K562 (cell line): Measurements from ENCODE around the gene ARHGEF6. TPM values are rescaled to one million over a fixed set of nuclear protein-coding genes. Genes with fewer than 3 reads are reported as not detected.

Source experiments
- ATAC-seq: fragments of 200-7000 bp; cut with Tn5 transposase; 3 replicates; pipeline ENCODE4 v1.9.1; 2020; ENCODE audit warnings: moderate library complexity
- BruUV-seq: library from RNA; stranded (reverse); fragments of 400-500 nt; replicated peaks from 2 replicates; lab custom pipeline; 2021; lab: Mats Ljungman, UMichigan
- CTCF ChIA-PET: fragments of 300-600 bp; formaldehyde crosslinking; extraction: SDS; loops from one replicate; lab custom pipeline; 2021; ENCODE audit warnings: low intra/inter-chr PET ratio; lab: Yijun Ruan, JAX
- POLR2A ChIA-PET: fragments of 300-600, 350-650 bp; sonication (Branson Sonifier 250); formaldehyde crosslinking; extraction: SDS; loops from one replicate; lab custom pipeline; 2021; ENCODE audit warnings: antibody characterized with exemption, inconsistent platforms; lab: Yijun Ruan, JAX
- DNase-seq, 4 experiments: peaks; one replicate each; pipeline versions ENCODE4 v3.0.0 to v3.0.0-alpha.2; 2011 to 2018; ENCODE audit warnings: low spot score in 3 of 4, mixed read lengths in 3 of 4; ENCODE audit errors: extremely low read depth in 1 of 4
- FAIRE-seq: peaks from 2 replicates; lab custom pipeline; 2011; peaks lifted over from hg19 to GRCh38; lab: Jason Lieb, UNC
- H2AFZ ChIP-seq: 2 replicates; pipeline ENCODE4 v1.6.0; 2011; ENCODE audit warnings: low read depth, low read length, control low read depth, inconsistent platforms
- H3K27ac ChIP-seq: fragments of 200-600 bp; 3 replicates; pipeline ENCODE4 v1.8.0; 2011; ENCODE audit warnings: low read depth, mild to moderate bottlenecking, control low read depth, inconsistent platforms, low read length, moderate library complexity, mixed read lengths; ENCODE audit errors: extremely low read depth
- H3K27me3 ChIP-seq, 2 experiments: fragments of 300-600 bp in 1 of 2; 2 replicates in 1 of 2; 3 replicates in 1 of 2; pipeline versions ENCODE4 v1.6.0 to v1.8.0; 2011; ENCODE audit warnings: inconsistent platforms in 2 of 2, low read length in 2 of 2, mild to moderate bottlenecking in 1 of 2, mixed read lengths in 1 of 2, moderate library complexity in 1 of 2; ENCODE audit not compliant: control insufficient read depth in 2 of 2, insufficient read depth in 2 of 2
- H3K36me3 ChIP-seq: fragments of 300-600 bp; 3 replicates; pipeline ENCODE4 v1.8.0; 2011; ENCODE audit warnings: mild to moderate bottlenecking, low read length, inconsistent platforms; ENCODE audit not compliant: control insufficient read depth, insufficient read depth
- H3K4me1 ChIP-seq, 2 experiments: fragments of 200-600 bp in 1 of 2; replicated peaks in 1 of 2; 2 replicates in 1 of 2; 3 replicates in 1 of 2; pipeline versions ENCODE4 v1.5.1 to v1.8.0; 2011; ENCODE audit warnings: inconsistent platforms in 2 of 2, low read length in 2 of 2, mild to moderate bottlenecking in 1 of 2, mixed read lengths in 1 of 2, moderate library complexity in 1 of 2; ENCODE audit not compliant: control insufficient read depth in 2 of 2, insufficient read depth in 2 of 2
- H3K4me2 ChIP-seq: 2 replicates; pipeline ENCODE4 v1.6.1; 2011; ENCODE audit warnings: low read length, control low read depth, inconsistent platforms, mixed read lengths; ENCODE audit not compliant: insufficient read depth
- H3K4me3 ChIP-seq: fragments of 200-600 bp; sonication (generic), shearing (Covaris generic); 2 replicates; pipeline ENCODE4 v1.5.1; 2016; ENCODE audit warnings: control low read depth, inconsistent platforms
- H3K79me2 ChIP-seq: fragments of 200-600 bp; 3 replicates; pipeline ENCODE4 v1.8.0; 2011; ENCODE audit warnings: low read length, inconsistent platforms; ENCODE audit not compliant: control insufficient read depth, insufficient read depth
- H3K9ac ChIP-seq, 2 experiments: 2 replicates each; pipeline versions ENCODE4 v1.6.0 to v1.6.1; 2011; ENCODE audit warnings: low read depth in 2 of 2, low read length in 2 of 2, control low read depth in 1 of 2, inconsistent platforms in 1 of 2, mild to moderate bottlenecking in 1 of 2, mixed read lengths in 1 of 2; ENCODE audit not compliant: insufficient read depth in 1 of 2
- H3K9me1 ChIP-seq: one replicate; pipeline ENCODE4 v1.6.0; 2011; ENCODE audit warnings: inconsistent platforms, mild to moderate bottlenecking, low read length, moderate library complexity; ENCODE audit not compliant: control insufficient read depth, insufficient read depth
- H3K9me3 ChIP-seq: replicated peaks from 2 replicates; pipeline ENCODE4 v1.5.1; 2011; ENCODE audit warnings: low read depth, low read length, inconsistent platforms; ENCODE audit not compliant: control insufficient read depth, insufficient read depth
- H4K20me1 ChIP-seq: replicated peaks from 2 replicates; pipeline ENCODE4 v1.6.1; 2011; ENCODE audit warnings: low read length, inconsistent platforms, mixed read lengths; ENCODE audit not compliant: control insufficient read depth, insufficient read depth
- KAT7 ChIP-seq: sonication (generic); formaldehyde crosslinking; IDR thresholded peaks from 2 replicates; pipeline ENCODE4 v1.8.0; 2022; ENCODE audit warnings: missing genetic modification reagents, mild to moderate bottlenecking, borderline replicate concordance
- KAT8 ChIP-seq: fragments of 450-650 bp; IDR thresholded peaks from 2 replicates; pipeline ENCODE4 v1.6.1; 2016; ENCODE audit warnings: low read depth, mild to moderate bottlenecking
- POLR2G ChIP-seq: fragments of 200-400 bp; formaldehyde crosslinking; IDR thresholded peaks from 2 replicates; pipeline ENCODE4 v1.6.1; 2017; ENCODE audit warnings: low read depth, mild to moderate bottlenecking, antibody characterized with exemption, low read length, moderate library complexity
- SMC3 ChIP-seq: conservative IDR thresholded peaks from 2 replicates; pipeline ENCODE4 v1.6.1; 2011; ENCODE audit warnings: low read depth, low read length, improper control_type of control experiment; ENCODE audit not compliant: insufficient read depth
- ZNF134 ChIP-seq: fragments of 250-450 bp; sonication (Bioruptor Pico); conservative IDR thresholded peaks from 2 replicates; pipeline ENCODE4 v1.4.0; 2020
- WGBS: fragments of 100-300 bp; shearing (Covaris generic); methylation state at CpG from one replicate; pipeline ENCODE4 v1.1.6; 2016; ENCODE audit warnings: low coverage, mixed read lengths; ENCODE audit not compliant: insufficient coverage; ENCODE audit errors: missing lambda C conversion rate; 5-methylcytosine and 5-hydroxymethylcytosine counted together
- in situ Hi-C: fragments of 300-500 bp; cut with MboI; formaldehyde crosslinking; loops from 4 replicates; pipeline ENCODE4 v1.15.0; 2018; ENCODE audit warnings: inconsistent platforms, mixed read lengths
- intact Hi-C: fragments of 100-400 bp; cut with micrococcal nuclease; formaldehyde crosslinking; loops from 2 replicates; pipeline ENCODE4 v1.14.2; 2022
- polyA plus RNA-seq, 8 experiments: library from polyadenylated mRNA; depleted of rRNA in 4 of 8; stranded (reverse) in 5 of 8; unstranded in 3 of 8; fragments of >200 nt; fragmentation: Nextera tagmentation in 2 of 8; fragmentation: Illumina TruSeq in 1 of 8; extraction: Ambion mirVana in 2 of 8; extraction: Trizol in 1 of 8; gene quantifications; 2 replicates each; pipeline versions ENCODE4 v1.2.1 to v1.2.3, GENCODE V29; 2011 to 2014; ENCODE audit warnings: inconsistent platforms in 1 of 8, missing spikeins in 1 of 8
- total RNA-seq, 7 experiments: library from RNA; depleted of rRNA in 6 of 7; stranded (reverse); fragments of >200 nt in 6 of 7; fragmentation: Illumina TruSeq in 2 of 7; extraction: Trizol in 2 of 7; gene quantifications; 2 replicates each; pipeline versions ENCODE4 v1.2.1 to v1.2.3, GENCODE V29; 2011 to 2021; ENCODE audit warnings: low replicate concordance in 1 of 7
- TF ChIP-seq, protein P1 (sequence below), 2 experiments: fragments of 450-650 bp; formaldehyde crosslinking in 1 of 2; IDR thresholded peaks; 2 replicates each; pipeline versions ENCODE4 v1.4.0 to v1.6.1; 2014 to 2020; ENCODE audit warnings: mild to moderate bottlenecking in 2 of 2, borderline replicate concordance in 1 of 2, low read depth in 1 of 2
- TF ChIP-seq, protein P2 (sequence below): IDR thresholded peaks from 2 replicates; pipeline ENCODE4 v1.6.1; 2014; ENCODE audit warnings: antibody characterized with exemption

The ARHGEF6 gene
- total and polyA plus RNA-seq, 9 of the 15 experiments (the other 6 are each of a cell fraction or from before 2014, with no cell fraction given), result 2.9 to 22.1 (median 13.3) TPM

DNA sequence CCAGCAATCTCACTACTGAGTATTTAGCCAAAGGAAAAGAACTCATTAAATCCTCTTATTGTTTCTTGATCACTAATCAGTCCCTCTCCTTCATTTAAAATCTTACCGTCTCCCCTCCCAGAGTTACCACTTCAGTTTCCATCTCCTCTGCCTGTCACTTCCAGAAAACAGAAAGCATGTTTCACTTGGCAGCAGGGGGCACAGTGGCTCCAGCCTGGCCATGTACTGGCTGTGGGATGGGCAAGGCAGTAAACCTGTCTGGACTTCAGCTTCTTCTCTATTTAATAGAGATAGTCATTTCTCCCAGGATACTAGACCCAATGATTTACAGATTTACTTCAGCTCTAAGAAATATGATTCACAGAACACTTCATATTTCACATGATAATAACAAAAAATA is 69.6 kb downstream of the ARHGEF6 start:
- H3K9ac ChIP-seq, result no peak overlapping the region
- H4K20me1 ChIP-seq, result no peaks in the 10 kb centered on the region
- H3K79me2 ChIP-seq, result no peaks in the 10 kb centered on the region
- no peaks in the 10 kb centered on the region for H3K36me3 ChIP-seq
- no peaks in the 10 kb centered on the region for H3K9me3 ChIP-seq
- no TSS peak for BruUV-seq
- 13% methylated on average over 1 of the region's 1 CpG for WGBS
- FAIRE-seq (peak; percentile 15), DNase-seq (peak in 2 of 4 experiments; percentile 7 to 32), ATAC-seq (peak; percentile 77)
- CTCF ChIA-PET, result interaction anchor here (2.6 kb wide), 1 partner anchor 214 kb away, joined by 13 read pairs; no protein-coding TSS in a partner anchor
- peaks cover 0 to under 1% of the 10 kb centered on the region in 2 experiments; a peak in 2 of 5 replicates for H3K4me1 ChIP-seq
- H2AFZ ChIP-seq, result no peak overlapping the region
- no peak overlapping the region for H3K4me3 ChIP-seq
- in situ Hi-C loops (loop anchor here (10.0 kb wide), 1 partner anchor 214 kb away; no protein-coding TSS in a partner anchor), intact Hi-C loops (loop anchor here (1.0 to 10.0 kb wide), 4 partner anchors 154 to 344 kb away; no protein-coding TSS in a partner anchor)
- H3K27me3 ChIP-seq, result no peaks in the 10 kb centered on the region
- H3K9me1 ChIP-seq, result no peaks in the 10 kb centered on the region
- POLR2A ChIA-PET, result interaction anchor here (0.6 to 0.8 kb wide), 2 partner anchors 163 to 484 kb away, joined by 3 read pairs; no protein-coding TSS in a partner anchor
- no peak overlapping the region for H3K4me2 ChIP-seq
- no peak overlapping the region for H3K27ac ChIP-seq
- TF ChIP-seq, protein P1, sequence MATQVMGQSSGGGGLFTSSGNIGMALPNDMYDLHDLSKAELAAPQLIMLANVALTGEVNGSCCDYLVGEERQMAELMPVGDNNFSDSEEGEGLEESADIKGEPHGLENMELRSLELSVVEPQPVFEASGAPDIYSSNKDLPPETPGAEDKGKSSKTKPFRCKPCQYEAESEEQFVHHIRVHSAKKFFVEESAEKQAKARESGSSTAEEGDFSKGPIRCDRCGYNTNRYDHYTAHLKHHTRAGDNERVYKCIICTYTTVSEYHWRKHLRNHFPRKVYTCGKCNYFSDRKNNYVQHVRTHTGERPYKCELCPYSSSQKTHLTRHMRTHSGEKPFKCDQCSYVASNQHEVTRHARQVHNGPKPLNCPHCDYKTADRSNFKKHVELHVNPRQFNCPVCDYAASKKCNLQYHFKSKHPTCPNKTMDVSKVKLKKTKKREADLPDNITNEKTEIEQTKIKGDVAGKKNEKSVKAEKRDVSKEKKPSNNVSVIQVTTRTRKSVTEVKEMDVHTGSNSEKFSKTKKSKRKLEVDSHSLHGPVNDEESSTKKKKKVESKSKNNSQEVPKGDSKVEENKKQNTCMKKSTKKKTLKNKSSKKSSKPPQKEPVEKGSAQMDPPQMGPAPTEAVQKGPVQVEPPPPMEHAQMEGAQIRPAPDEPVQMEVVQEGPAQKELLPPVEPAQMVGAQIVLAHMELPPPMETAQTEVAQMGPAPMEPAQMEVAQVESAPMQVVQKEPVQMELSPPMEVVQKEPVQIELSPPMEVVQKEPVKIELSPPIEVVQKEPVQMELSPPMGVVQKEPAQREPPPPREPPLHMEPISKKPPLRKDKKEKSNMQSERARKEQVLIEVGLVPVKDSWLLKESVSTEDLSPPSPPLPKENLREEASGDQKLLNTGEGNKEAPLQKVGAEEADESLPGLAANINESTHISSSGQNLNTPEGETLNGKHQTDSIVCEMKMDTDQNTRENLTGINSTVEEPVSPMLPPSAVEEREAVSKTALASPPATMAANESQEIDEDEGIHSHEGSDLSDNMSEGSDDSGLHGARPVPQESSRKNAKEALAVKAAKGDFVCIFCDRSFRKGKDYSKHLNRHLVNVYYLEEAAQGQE (IDR thresholded peaks at IDR 0.05; ENCODE audit: borderline replicate concordance), result peak; percentile 62; the same call in 1 of the 2 replicates
- TF ChIP-seq, protein P1 (CRISPR knock-in tag; IDR thresholded peaks at IDR 0.05; ENCODE audit: low read depth), result no peak
- TF ChIP-seq KAT7 (CRISPR knock-in tag), result no peak
- no peak for TF ChIP-seq POLR2G
- TF ChIP-seq, protein P2, sequence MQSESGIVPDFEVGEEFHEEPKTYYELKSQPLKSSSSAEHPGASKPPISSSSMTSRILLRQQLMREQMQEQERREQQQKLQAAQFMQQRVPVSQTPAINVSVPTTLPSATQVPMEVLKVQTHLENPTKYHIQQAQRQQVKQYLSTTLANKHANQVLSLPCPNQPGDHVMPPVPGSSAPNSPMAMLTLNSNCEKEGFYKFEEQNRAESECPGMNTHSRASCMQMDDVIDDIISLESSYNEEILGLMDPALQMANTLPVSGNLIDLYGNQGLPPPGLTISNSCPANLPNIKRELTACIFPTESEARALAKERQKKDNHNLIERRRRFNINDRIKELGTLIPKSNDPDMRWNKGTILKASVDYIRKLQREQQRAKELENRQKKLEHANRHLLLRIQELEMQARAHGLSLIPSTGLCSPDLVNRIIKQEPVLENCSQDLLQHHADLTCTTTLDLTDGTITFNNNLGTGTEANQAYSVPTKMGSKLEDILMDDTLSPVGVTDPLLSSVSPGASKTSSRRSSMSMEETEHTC, result no peak
- no peak for TF ChIP-seq ZNF134 (CRISPR knock-in tag)
- TF ChIP-seq KAT8, result no peak
- peak; percentile 45 for TF ChIP-seq SMC3
